Lung (tissue), 12 donors: ENCODE measurements around the gene TLX2. TPM values are rescaled to one million over a fixed set of nuclear protein-coding genes. Genes with fewer than 3 reads are reported as not detected.

ENCODE experiments used
- ATAC-seq: fragments of 200-7000 bp; cut with Tn5 transposase; one replicate; pipeline ENCODE4 v1.9.1; 2020; ENCODE audit warnings: moderate number of reproducible peaks; ENCODE audit not compliant: insufficient read depth, low FRiP score
- DNase-seq, 3 donors: peaks; one replicate each; pipeline ENCODE4 v3.0.0-alpha.2; 2013 to 2017
- H3K27ac ChIP-seq, 2 donors: one replicate each; pipeline ENCODE4 v1.5.1; 2013; ENCODE audit warnings: mild to moderate bottlenecking in 2 of 2, moderate library complexity in 2 of 2, control low read depth in 1 of 2, inconsistent platforms in 1 of 2, low read depth in 1 of 2, low read length in 1 of 2
- H3K27me3 ChIP-seq, 3 donors: one replicate each; pipeline ENCODE4 v1.5.1; 2013; ENCODE audit warnings: low read length in 2 of 3; ENCODE audit not compliant: control insufficient read depth in 3 of 3, insufficient read depth in 3 of 3
- H3K36me3 ChIP-seq, 4 donors: one replicate each; pipeline ENCODE4 v1.5.1; 2013; ENCODE audit warnings: low read length in 4 of 4, mild to moderate bottlenecking in 1 of 4, moderate library complexity in 1 of 4; ENCODE audit not compliant: control insufficient read depth in 4 of 4, insufficient read depth in 4 of 4
- H3K4me1 ChIP-seq, 5 donors: one replicate each; pipeline ENCODE4 v1.5.1; 2013; ENCODE audit warnings: low read length in 5 of 5, mild to moderate bottlenecking in 2 of 5, moderate library complexity in 1 of 5; ENCODE audit not compliant: control insufficient read depth in 5 of 5, insufficient read depth in 5 of 5
- H3K4me3 ChIP-seq: one replicate; pipeline ENCODE4 v1.5.1; 2013; ENCODE audit warnings: mild to moderate bottlenecking, control low read depth, moderate library complexity
- H3K9ac ChIP-seq, 2 donors: one replicate each; pipeline ENCODE4 v1.5.1; 2013; ENCODE audit warnings: low read length in 2 of 2, control low read depth in 1 of 2; ENCODE audit not compliant: insufficient read depth in 1 of 2
- H3K9me3 ChIP-seq, 4 donors: one replicate each; pipeline ENCODE4 v1.5.1; 2013; ENCODE audit warnings: low read length in 3 of 4, mild to moderate bottlenecking in 1 of 4, moderate library complexity in 1 of 4; ENCODE audit not compliant: control insufficient read depth in 4 of 4, insufficient read depth in 3 of 4
- WGBS, 2 donors: extraction: QIAGEN DNeasy Blood & Tissue Kit; methylation state at CpG; one replicate each; pipeline ENCODE4 v1.1.7; 2013; 5-methylcytosine and 5-hydroxymethylcytosine counted together
- polyA plus RNA-seq, 2 donors: library from polyadenylated mRNA; stranded (reverse); fragments of 200-250 nt; gene quantifications; one replicate each; pipeline ENCODE4 v1.2.1, GENCODE V29; 2013
- total RNA-seq, 2 donors: library from RNA; depleted of rRNA in 1 of 2; stranded (reverse); fragments of >200 nt in 1 of 2; gene quantifications; one replicate each; pipeline ENCODE4 v1.2.1, GENCODE V29; 2014 to 2021
- TF ChIP-seq, protein P1 (sequence below): IDR thresholded peaks from 2 replicates; pipeline ENCODE4 v1.5.1; 2012; ENCODE audit warnings: mild to moderate bottlenecking; ENCODE audit errors: control extremely low read depth, extremely low read depth
- donor health status: control.
- donor health status: control.
- donor health status: Bipolar disorder and iron deficiency.
- donor health status: healthy.
- donor health status: DM: yes; HTN: yes; CAD: no.

The TLX2 gene
- total and polyA plus RNA-seq, 4 donors: 0.03 TPM; not detected in 3

DNA sequence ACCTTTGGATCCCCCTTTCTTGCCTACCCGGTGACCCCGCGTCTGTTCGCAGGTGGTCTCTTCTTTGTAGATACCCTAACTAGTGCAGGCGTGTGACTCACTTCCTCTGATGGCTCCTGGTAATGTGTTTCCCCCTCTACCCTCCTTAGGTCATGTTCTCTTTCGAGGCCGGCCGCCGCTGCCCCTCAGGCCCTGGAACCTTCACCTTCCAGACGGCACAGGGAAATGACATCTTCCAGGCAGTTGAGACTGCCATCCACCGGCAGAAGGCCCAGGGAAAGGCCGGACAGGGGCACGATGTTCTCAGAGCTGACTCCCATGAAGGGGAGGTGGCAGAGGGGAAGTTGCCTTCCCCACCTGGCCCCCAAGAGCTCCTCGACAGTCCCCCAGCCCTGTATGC lies 41.9 kb downstream of the TLX2 start:
- Histone ChIP-seq H3K27ac (no peak overlapping the region), H3K4me3 (no peak overlapping the region), H3K9me3 (no peaks in the 10 kb centered on the region), H3K36me3 (peaks cover 0 to 7% (median 0%) of the 10 kb centered on the region in 4 donors), H3K4me1 (peaks cover 0 to 22% (median 0%) of the 10 kb centered on the region in 5 donors), H3K27me3 (peaks cover 0 to 8% (median 6%) of the 10 kb centered on the region in 3 donors), H3K9ac (no peak overlapping the region)
- DNase-seq (no peak), ATAC-seq (no peak)
- TF ChIP-seq, protein P1, sequence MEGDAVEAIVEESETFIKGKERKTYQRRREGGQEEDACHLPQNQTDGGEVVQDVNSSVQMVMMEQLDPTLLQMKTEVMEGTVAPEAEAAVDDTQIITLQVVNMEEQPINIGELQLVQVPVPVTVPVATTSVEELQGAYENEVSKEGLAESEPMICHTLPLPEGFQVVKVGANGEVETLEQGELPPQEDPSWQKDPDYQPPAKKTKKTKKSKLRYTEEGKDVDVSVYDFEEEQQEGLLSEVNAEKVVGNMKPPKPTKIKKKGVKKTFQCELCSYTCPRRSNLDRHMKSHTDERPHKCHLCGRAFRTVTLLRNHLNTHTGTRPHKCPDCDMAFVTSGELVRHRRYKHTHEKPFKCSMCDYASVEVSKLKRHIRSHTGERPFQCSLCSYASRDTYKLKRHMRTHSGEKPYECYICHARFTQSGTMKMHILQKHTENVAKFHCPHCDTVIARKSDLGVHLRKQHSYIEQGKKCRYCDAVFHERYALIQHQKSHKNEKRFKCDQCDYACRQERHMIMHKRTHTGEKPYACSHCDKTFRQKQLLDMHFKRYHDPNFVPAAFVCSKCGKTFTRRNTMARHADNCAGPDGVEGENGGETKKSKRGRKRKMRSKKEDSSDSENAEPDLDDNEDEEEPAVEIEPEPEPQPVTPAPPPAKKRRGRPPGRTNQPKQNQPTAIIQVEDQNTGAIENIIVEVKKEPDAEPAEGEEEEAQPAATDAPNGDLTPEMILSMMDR: no peak
- 63 to 79% methylated on average over 14 of the region's 14 CpGs for WGBS, 2 donors

DNA sequence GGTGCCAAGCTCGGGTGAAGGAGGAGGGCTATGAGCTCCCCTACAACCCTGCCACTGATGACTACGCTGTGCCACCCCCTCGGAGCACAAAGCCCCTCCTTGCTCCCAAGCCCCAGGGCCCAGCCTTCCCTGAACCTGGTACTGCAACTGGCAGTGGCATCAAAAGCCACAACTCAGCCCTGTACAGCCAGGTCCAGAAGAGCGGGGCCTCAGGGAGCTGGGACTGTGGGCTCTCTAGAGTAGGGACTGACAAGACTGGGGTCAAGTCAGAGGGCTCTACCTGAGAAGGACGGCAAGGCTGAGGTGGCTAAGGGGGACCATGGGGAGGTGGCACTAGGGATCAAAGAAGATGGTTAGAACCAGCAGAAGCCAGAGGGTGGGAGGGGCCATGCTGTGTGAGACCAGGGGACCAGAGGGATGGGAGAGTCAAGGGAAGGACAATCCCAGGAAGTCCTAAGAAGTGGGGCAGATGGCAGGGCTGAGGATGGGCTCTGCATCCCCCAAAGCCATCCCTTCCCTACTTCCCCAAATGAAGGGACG lies 42.7 kb downstream of the TLX2 start:
- ATAC-seq (no peak), DNase-seq (no peak)
- Histone ChIP-seq H3K9me3 (no peaks in the 10 kb centered on the region), H3K36me3 (peaks cover 0 to 7% (median 0%) of the 10 kb centered on the region in 4 donors), H3K4me1 (peaks cover 0 to 22% (median 0%) of the 10 kb centered on the region in 5 donors), H3K27ac (no peak overlapping the region), H3K27me3 (peaks cover 0 to 13% (median 11%) of the 10 kb centered on the region in 3 donors), H3K4me3 (no peak overlapping the region), H3K9ac (no peak overlapping the region)
- WGBS, 2 donors: 84 to 91% methylated on average over 6 of the region's 6 CpGs
- TF ChIP-seq, protein P1: no peak

- Histone ChIP-seq H3K27ac (no peak overlapping the region), H3K36me3 (peaks cover 0 to 7% (median 0%) of the 10 kb centered on the region in 4 donors), H3K9ac (no peak overlapping the region), H3K4me1 (peaks cover 0 to 9% (median 0%) of the 10 kb centered on the region in 5 donors), H3K9me3 (no peaks in the 10 kb centered on the region), H3K27me3 (peaks cover 0 to 20% (median 11%) of the 10 kb centered on the region in 3 donors), H3K4me3 (no peak overlapping the region)
- ATAC-seq: no peak
- TF ChIP-seq, protein P1: no peak
- WGBS, 2 donors: 59 to 64% methylated on average over 7 of the region's 7 CpGs
- no peak for DNase-seq
Measured at GRCh38 chr2:74558284-74559230, 44.3 kb downstream of the TLX2 start.
